CD4-positive, alpha-beta T cell (primary cell): ENCODE results near the gene ANO2. TPM values are rescaled to one million over a fixed set of nuclear protein-coding genes. Genes with fewer than 3 reads are reported as not detected.

Experiments used
- ATAC-seq: fragments of 200-7000 bp; cut with Tn5 transposase; one replicate; pipeline ENCODE4 v1.10.0; 2022; ENCODE audit warnings: mild to moderate bottlenecking; ENCODE audit not compliant: poor library complexity
- CTCF ChIA-PET: fragments of 350-600 bp; sonication (Branson Sonifier 250); formaldehyde crosslinking; loops from one replicate; lab custom pipeline; 2021; ENCODE audit warnings: antibody characterized with exemption, inconsistent platforms; lab: Charles Lee
- POLR2A ChIA-PET: fragments of 350-600 bp; sonication (Branson Sonifier 250); formaldehyde crosslinking; loops from one replicate; lab custom pipeline; 2021; ENCODE audit warnings: antibody characterized with exemption, inconsistent platforms; lab: Charles Lee
- DNase-seq, 14 experiments: peaks; one replicate each; pipeline ENCODE4 v3.0.0-alpha.2; 2013 to 2020; ENCODE audit warnings: mixed read lengths in 2 of 14
- H3K27ac ChIP-seq, 2 donors: one replicate each; pipeline versions ENCODE4 v1.5.1 to v1.7.0; 2013; ENCODE audit warnings: low read length in 2 of 2, low read depth in 1 of 2, mild to moderate bottlenecking in 1 of 2
- H3K27me3 ChIP-seq, 2 experiments: 1 replicate in 1 of 2; 2 replicates in 1 of 2; pipeline versions ENCODE4 v1.6.1 to v1.7.0; 2013; ENCODE audit warnings: low read length in 2 of 2, control low read depth in 1 of 2, mild to moderate bottlenecking in 1 of 2, moderate library complexity in 1 of 2; ENCODE audit not compliant: insufficient read depth in 2 of 2, control insufficient read depth in 1 of 2
- H3K36me3 ChIP-seq: one replicate; pipeline ENCODE4 v1.6.1; 2013; ENCODE audit warnings: low read length, control low read depth; ENCODE audit not compliant: insufficient read depth
- H3K4me1 ChIP-seq: one replicate; pipeline ENCODE4 v1.6.1; 2013; ENCODE audit warnings: low read length, control low read depth; ENCODE audit not compliant: insufficient read depth
- H3K4me3 ChIP-seq: one replicate; pipeline ENCODE4 v1.5.1; 2013; ENCODE audit warnings: mild to moderate bottlenecking, low read length, moderate library complexity
- H3K9me3 ChIP-seq, 2 experiments: 1 replicate in 1 of 2; 2 replicates in 1 of 2; pipeline versions ENCODE4 v1.6.1 to v1.7.0; 2013; ENCODE audit warnings: low read length in 2 of 2, mild to moderate bottlenecking in 2 of 2, control low read depth in 1 of 2, moderate library complexity in 1 of 2; ENCODE audit not compliant: control insufficient read depth in 1 of 2, insufficient read depth in 1 of 2
- H3K27ac Mint-ChIP-seq: one replicate; pipeline ENCODE4 v1.8.0; 2020; ENCODE audit warnings: mixed read lengths
- H3K27me3 Mint-ChIP-seq: one replicate; pipeline ENCODE4 v1.8.0; 2021; ENCODE audit warnings: mixed read lengths
- H3K36me3 Mint-ChIP-seq: one replicate; pipeline ENCODE4 v1.8.0; 2021; ENCODE audit warnings: low read depth, mixed read lengths
- H3K4me1 Mint-ChIP-seq: one replicate; pipeline ENCODE4 v1.8.0; 2021; ENCODE audit warnings: low read depth, mixed read lengths
- H3K4me3 Mint-ChIP-seq: one replicate; pipeline ENCODE4 v1.8.0; 2020; ENCODE audit warnings: mild to moderate bottlenecking, mixed read lengths
- H3K9me3 Mint-ChIP-seq: one replicate; pipeline ENCODE4 v1.8.0; 2020; ENCODE audit warnings: mixed read lengths
- intact Hi-C, 2 experiments: fragments of 100-400 bp; cut with DNase I in 1 of 2; cut with micrococcal nuclease in 1 of 2; formaldehyde crosslinking; loops; one replicate each; pipeline versions ENCODE4 v1.15.1 to v1.9.0; 2023 to 2025; cut with DNase I, micrococcal nuclease
- total RNA-seq, 174 experiments: library from RNA in 2 of 174; stranded (reverse) in 2 of 174; gene quantifications; one replicate each; pipeline ENCODE4 v1.2.3 and lab custom pipeline; 2021 to 2026
- TF ChIP-seq, protein P1 (sequence below): fragments of 200-600 bp; IDR thresholded peaks from one replicate; pipeline ENCODE4 v1.8.0; 2022; ENCODE audit warnings: antibody characterized with exemption, mild to moderate bottlenecking

ANO2 gene
- total RNA-seq, 2 experiments from 2014 or later = not detected

DNA sequence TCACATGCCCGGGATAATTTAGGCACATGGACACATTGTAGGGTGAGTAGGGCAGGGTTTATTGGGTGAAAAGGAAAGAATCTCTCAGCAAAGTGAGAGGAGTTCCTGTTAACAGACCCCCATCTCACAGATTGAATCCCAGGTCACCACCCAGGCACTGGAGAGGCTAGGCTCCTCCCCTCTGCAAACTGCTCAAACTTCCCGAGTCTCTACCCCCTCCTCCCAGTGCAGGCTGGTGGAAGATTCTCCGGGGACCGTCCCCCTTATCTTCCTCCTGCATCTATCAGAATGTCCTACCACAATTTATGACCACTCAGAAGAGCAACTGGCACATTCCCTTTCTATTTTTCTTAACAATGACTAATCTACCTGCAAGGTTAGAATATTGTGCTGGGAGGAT, 387.2 kb downstream of the ANO2 start:
- H3K4me3 ChIP-seq = no peak overlapping the region
- H3K27ac ChIP-seq = no peak overlapping the region
- H3K36me3 Mint-ChIP-seq = no peaks in the 10 kb centered on the region
- TF ChIP-seq, protein P1, sequence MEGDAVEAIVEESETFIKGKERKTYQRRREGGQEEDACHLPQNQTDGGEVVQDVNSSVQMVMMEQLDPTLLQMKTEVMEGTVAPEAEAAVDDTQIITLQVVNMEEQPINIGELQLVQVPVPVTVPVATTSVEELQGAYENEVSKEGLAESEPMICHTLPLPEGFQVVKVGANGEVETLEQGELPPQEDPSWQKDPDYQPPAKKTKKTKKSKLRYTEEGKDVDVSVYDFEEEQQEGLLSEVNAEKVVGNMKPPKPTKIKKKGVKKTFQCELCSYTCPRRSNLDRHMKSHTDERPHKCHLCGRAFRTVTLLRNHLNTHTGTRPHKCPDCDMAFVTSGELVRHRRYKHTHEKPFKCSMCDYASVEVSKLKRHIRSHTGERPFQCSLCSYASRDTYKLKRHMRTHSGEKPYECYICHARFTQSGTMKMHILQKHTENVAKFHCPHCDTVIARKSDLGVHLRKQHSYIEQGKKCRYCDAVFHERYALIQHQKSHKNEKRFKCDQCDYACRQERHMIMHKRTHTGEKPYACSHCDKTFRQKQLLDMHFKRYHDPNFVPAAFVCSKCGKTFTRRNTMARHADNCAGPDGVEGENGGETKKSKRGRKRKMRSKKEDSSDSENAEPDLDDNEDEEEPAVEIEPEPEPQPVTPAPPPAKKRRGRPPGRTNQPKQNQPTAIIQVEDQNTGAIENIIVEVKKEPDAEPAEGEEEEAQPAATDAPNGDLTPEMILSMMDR = no peak
- intact Hi-C loops = no loop called here
- POLR2A ChIA-PET = no interaction called here
- no peaks in the 10 kb centered on the region for H3K9me3 ChIP-seq
- H3K27me3 ChIP-seq = no peaks in the 10 kb centered on the region
- no peaks in the 10 kb centered on the region for H3K4me1 ChIP-seq
- H3K36me3 ChIP-seq = no peaks in the 10 kb centered on the region
- no peak for ATAC-seq
- H3K4me3 Mint-ChIP-seq = no peak overlapping the region
- H3K27me3 Mint-ChIP-seq = peaks cover 16% of the 10 kb centered on the region
- no peak overlapping the region for H3K27ac Mint-ChIP-seq
- DNase-seq = no peak
- no peaks in the 10 kb centered on the region for H3K9me3 Mint-ChIP-seq
- H3K4me1 Mint-ChIP-seq = no peaks in the 10 kb centered on the region
- CTCF ChIA-PET = no interaction called here

DNA sequence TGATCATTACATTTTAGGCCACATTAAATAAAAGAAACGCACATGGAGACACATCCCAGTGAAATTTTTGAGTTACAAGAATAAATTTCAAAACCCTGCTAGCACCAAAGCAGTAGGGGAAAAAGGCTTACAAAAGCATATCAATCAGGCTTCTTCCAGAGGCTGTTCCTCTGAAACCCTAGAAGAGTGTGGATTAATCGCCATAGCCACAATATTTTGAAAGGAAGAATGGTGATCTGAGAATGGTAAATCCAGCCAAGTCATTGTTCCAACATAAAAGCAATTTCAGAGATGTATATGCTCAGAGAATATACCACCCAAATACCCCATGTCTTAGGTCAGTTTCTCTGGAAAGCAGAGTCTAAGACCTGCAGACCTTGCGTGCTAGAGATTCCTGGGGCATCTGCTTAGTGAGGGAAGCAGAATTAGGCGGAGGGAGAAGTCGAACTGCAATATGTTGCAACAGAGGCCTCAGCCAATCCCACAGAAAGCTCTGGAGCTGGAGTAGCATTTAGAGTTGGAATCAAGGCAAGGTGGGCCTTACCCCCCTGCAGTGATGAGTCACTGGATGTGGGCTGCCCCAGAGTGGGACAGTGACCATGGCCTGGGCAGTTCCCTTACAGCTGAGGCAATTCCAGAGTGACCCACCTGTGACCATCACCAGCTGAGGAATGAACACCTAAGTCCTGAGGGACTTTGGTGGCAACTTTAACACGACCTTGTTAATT, 387.9 kb downstream of the ANO2 start:
- no peaks in the 10 kb centered on the region for H3K36me3 Mint-ChIP-seq
- no peaks in the 10 kb centered on the region for H3K9me3 ChIP-seq
- peaks cover 16% of the 10 kb centered on the region for H3K27me3 Mint-ChIP-seq
- H3K4me3 Mint-ChIP-seq = no peak overlapping the region
- CTCF ChIA-PET = no interaction called here
- H3K27ac ChIP-seq = no peak overlapping the region
- H3K27ac Mint-ChIP-seq = no peak overlapping the region
- DNase-seq = no peak
- no peak for ATAC-seq
- H3K36me3 ChIP-seq = no peaks in the 10 kb centered on the region
- no peaks in the 10 kb centered on the region for H3K9me3 Mint-ChIP-seq
- H3K4me1 ChIP-seq = no peaks in the 10 kb centered on the region
- intact Hi-C loops = no loop called here
- no peaks in the 10 kb centered on the region for H3K4me1 Mint-ChIP-seq
- H3K27me3 ChIP-seq = no peaks in the 10 kb centered on the region
- no peak overlapping the region for H3K4me3 ChIP-seq
- TF ChIP-seq, protein P1 = no peak
- POLR2A ChIA-PET = no interaction called here

DNA sequence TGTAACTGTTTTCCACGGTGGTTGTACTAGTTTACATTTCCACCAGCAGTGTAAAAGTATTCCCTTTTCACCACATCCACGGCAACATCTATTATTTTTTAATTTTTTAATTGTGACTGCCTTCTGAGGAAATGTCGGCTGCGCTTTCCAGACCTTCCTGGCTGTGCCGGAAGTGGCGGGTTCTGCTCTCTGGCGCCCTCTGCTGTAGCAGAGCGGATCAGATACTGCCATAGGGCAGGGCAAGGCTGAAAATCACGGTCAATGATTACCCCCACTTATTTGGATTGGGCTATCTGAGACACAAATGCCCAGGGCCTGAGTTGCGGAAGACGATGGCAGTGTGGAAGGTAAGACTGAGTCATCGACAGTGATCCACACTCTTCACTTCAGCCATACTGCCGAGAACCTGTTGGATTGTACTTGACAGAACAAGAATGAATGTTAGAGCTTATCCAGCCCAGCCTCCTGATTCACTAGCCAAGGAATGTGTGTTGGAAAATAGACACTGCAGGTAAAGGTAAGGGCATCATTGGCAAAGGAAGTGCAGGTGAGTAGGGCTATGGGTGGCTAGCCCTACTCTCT, 388.9 kb downstream of the ANO2 start:
- ATAC-seq (no peak), DNase-seq (no peak)
- TF ChIP-seq, protein P1 = no peak
- Histone ChIP-seq H3K36me3 (no peaks in the 10 kb centered on the region), H3K4me3 (no peak overlapping the region), H3K4me1 (no peaks in the 10 kb centered on the region), H3K9me3 (no peaks in the 10 kb centered on the region), H3K27me3 (peaks cover 0 to 3% of the 10 kb centered on the region in 2 experiments), H3K27ac (no peak overlapping the region)
- POLR2A ChIA-PET = no interaction called here
- no peaks in the 10 kb centered on the region for H3K36me3 Mint-ChIP-seq
- H3K27ac Mint-ChIP-seq = no peak overlapping the region
- H3K4me1 Mint-ChIP-seq = no peaks in the 10 kb centered on the region
- H3K9me3 Mint-ChIP-seq = no peaks in the 10 kb centered on the region
- intact Hi-C loops = no loop called here
- CTCF ChIA-PET = no interaction called here
- H3K4me3 Mint-ChIP-seq = no peak overlapping the region
- H3K27me3 Mint-ChIP-seq = peaks cover 16% of the 10 kb centered on the region
